ENCODE measurements around the gene SPDYE6.

The SPDYE6 gene

DNA sequence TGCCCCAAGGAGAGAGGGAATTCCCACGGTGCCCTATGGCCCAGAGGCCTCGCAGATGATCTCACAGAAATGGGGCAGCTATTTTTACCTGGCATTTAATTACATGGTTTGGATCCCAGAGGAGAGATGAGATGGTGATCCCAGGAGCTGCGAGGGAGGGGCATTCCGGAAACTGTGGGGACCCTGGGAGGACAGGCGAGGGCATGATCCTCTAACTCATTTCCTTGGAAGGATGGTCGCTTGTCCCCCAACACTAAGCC is 60.1 kb downstream of the SPDYE6 start:
- no peak for DNase-seq
- Mint-ChIP-seq H3K27ac (no peak overlapping the region), H3K4me3 (no peak overlapping the region), H3K9me3 (no peaks in the 10 kb centered on the region), H3K4me1 (peaks cover 19% of the 10 kb centered on the region), H3K36me3 (ENCODE audit: low read depth) (no peaks in the 10 kb centered on the region), H3K27me3 (no peaks in the 10 kb centered on the region)
- ATAC-seq, result no peak

Data from activated naive CD8-positive, alpha-beta T cell treated with anti-CD3 and anti-CD28 coated beads, Interleukin-2, amount 50 U/mL, for 24 hours (primary cell).